Endometrial microvascular endothelial cells (primary cell): ENCODE measurements around the gene PRSS1. TPM values are rescaled to one million over a fixed set of nuclear protein-coding genes. Genes with fewer than 3 reads are reported as not detected.
"Not testable (repeated sequence)": the region's sequence is repeated elsewhere in the genome, so short reads cannot be mapped to it uniquely, and the experiment has no call there.

Experiments used
- in situ Hi-C: cut with HindIII; loops from 2 replicates; pipeline ENCODE4 v1.10.0; 2017; ENCODE audit warnings: low sequenced_read_pairs, low pct_unique_long_range_greater_than_20kb; ENCODE audit errors: inconsistent ontology term
- total RNA-seq: library from RNA; depleted of rRNA; stranded (reverse); fragments of >200 nt; gene quantifications from one replicate; pipeline ENCODE4 v1.2.3, GENCODE V29; 2015; ENCODE audit errors: inconsistent ontology term

PRSS1 gene
- total RNA-seq, 1 donor from 2014 or later = not detected

- in situ Hi-C loops = no loop called here
These were observed 4.1 kb upstream of the PRSS1 start for GRCh38 chr7:142745091-142745635.

GRCh38 chr7:142745745-142746144 is 3.5 kb upstream of the PRSS1 start:
- in situ Hi-C loops = no loop called here

DNA sequence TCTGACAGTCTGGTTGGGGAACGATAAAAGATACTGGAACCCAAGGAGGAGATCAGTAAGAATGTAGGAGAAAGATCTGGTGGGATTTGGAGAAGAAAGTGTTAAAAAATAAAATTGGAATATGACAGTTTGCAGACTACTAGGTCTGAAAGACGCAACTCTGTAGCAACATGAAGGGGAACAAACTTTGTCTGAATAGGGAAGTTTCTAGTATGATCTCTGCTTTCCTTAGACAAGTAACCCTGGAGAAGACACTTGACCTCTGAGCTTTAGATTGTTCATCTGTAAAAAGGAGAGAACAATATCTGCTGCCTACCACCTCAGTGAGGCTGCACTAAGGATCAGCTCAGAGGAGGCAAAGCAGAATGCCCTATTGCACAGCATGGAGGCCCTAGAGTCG is 3.0 kb upstream of the PRSS1 start:
- in situ Hi-C loops = no loop called here

- in situ Hi-C loops = not testable (repeated sequence)
These were observed 862 bp upstream of the PRSS1 start for GRCh38 chr7:142748410-142748809.

DNA sequence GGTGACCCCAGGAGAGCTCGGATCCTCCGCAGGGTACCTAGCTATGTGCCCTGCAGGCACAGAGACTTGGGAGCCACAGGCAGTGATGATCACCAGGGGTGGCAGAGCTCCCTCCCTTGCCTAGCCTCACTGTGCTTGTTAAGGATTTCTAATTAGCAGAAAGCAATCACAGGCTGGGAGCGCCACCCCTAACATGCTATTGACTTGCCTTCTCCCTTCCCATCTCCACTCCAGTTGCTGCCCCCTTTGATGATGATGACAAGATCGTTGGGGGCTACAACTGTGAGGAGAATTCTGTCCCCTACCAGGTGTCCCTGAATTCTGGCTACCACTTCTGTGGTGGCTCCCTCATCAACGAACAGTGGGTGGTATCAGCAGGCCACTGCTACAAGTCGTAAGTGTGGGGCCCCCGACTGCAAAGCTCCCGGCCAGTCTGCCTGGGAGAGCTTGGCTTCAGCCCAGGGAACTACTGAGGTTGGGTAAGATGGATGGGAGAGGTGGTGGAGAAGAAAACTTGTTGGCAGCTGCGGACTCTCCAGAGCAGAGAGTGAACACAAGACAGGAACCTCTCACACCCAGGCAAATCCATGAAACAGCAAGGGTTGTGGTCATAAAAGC is 1.2 kb downstream of the PRSS1 start:
- in situ Hi-C loops = no loop called here

GRCh38 chr7:142751526-142752175 is 2.4 kb downstream of the PRSS1 start:
- in situ Hi-C loops = not testable (repeated sequence)

- in situ Hi-C loops = no loop called here
These were observed 3.3 kb downstream of the PRSS1 start for GRCh38 chr7:142752376-142753225.

GRCh38 chr7:142753366-142753765 is 4.1 kb downstream of the PRSS1 start:
- in situ Hi-C loops = no loop called here

DNA sequence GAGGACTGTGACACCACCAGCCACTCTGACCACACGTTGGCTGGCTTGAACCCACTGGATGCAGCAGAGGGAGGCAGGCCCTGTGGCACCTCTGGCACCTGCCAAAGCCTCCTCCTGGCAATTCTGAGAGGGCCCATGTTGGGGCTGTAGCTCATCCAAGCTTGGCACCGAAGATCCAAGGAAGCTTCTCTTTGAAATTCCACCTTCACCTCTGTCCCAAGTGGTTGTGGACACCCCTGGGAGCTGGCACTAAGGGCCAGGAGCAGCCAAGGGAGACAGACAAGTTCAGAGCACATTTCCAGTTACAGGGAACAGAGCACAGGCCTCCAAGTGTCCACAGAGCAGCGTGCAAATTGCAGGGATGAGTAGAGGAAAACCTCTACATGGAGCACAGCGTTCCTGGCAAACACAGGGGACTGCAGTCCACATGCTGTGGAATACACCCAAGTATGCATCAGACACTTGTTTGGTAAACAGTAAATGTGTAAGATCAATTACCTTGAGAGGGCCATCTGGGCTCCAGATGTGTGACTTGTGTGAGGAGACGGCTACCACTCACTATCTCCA is 4.7 kb downstream of the PRSS1 start:
- in situ Hi-C loops = not testable (repeated sequence)

- in situ Hi-C loops = no loop called here
These were observed 5.7 kb downstream of the PRSS1 start for GRCh38 chr7:142754681-142755575.

- in situ Hi-C loops = not testable (repeated sequence)
These were observed 9.0 kb downstream of the PRSS1 start for GRCh38 chr7:142758312-142758711.

- in situ Hi-C loops = no loop called here
These were observed 10.2 kb downstream of the PRSS1 start for GRCh38 chr7:142759433-142759832.

DNA sequence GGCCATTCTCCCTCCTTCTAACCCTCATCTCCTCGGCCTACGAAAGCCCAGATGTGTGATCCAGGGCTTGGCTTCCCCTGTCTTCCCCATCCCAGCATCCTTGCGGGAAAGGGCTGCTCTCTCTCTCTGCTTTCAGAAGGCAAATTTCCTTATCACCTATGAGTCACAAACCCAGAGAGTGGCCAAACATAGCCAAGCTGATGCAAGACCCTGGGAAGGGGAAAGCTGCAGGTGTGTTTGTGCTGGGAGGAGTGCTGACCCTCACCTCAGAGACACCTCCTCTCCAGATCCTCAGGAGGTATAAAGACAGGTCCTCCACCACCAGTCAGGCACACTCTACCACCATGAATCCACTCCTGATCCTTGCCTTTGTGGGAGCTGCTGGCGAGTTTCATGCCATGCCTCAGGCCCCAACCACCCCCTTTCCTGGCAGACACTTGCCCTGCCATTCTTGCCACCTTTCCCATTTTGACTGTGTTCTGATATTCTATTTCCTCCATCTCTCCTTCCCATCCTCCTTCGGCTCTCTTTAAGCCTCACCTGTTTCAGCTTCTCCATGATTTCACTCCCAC is 10.9 kb downstream of the PRSS1 start:
- in situ Hi-C loops = no loop called here

DNA sequence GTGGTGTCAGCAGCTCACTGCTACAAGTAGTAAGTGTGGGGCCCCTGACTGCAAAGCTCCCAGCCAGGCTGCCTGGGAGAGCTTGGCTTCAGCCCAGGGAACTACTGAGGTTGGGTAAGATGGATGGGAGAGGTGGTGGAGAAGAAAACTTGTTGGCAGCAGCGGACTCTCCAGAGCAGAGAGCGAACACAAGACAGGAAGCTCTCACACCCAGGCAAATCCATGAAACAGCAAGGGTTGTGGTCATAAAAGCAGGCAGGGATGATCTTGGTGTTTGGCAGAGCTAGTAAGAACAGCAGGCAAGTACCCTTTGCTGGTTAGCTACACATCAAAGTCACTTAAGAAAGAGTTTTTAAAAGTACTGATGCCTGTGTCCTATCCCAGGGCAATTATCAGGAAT is 12.3 kb downstream of the PRSS1 start:
- in situ Hi-C loops = not testable (repeated sequence)

DNA sequence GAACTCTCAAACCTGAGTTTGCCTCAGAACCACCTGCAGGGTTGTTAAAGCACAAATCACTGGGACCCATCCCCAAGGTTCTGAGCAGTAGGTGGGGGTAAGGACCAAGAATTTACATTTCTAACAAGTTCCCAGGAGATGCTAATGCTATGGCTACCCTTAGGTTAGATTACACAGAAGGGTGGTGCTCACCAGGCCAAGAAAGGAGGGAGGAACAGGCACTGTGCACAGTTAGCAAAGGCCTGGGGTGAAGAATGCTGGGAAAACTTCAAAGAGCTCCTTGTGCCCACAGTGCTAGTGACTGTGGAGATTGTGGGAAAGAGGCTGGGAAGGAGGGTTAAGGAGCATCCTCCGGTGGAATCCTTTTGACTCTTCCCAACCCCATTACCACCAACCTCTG is 12.8 kb downstream of the PRSS1 start:
- in situ Hi-C loops = no loop called here

DNA sequence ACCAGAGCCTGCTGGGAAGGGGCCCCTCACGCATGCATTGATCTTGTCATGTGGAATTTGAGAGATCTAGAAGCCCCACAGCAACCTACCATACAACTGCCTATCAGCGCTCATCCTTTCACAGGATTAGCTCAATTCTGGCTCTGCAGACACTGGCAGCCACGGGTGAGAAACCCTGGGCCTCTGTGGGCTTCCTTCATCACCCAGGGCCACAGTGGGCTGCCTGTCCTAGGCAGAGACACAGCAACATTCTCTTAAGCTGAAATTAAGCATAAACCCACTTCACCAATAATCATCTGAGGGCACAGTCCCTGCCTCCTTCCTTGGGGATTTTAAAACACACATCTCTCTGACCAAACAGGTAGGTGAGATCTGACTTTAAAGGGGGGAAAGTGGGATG is 18.2 kb downstream of the PRSS1 start:
- in situ Hi-C loops = no loop called here

DNA sequence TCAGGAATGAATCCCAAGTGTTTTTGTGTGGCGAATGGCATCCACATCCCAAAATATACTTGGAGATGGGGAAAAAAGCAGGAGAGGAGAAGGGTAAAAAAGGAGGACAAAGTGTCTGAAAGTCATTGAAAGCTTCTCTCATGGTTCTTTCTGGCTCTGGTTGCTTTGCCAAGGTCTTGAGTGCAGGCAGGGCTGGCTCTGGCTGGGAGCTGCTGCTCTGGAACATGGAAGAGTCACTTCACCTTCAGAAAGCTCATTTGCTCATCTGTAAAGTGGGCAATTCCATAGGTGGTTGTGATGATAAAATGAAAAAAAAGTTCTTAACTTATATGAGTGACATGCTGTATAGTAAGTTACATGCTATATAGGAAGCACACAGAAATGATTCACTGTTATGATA is 18.6 kb downstream of the PRSS1 start:
- in situ Hi-C loops = no loop called here

GRCh38 chr7:142768885-142769284 is 19.6 kb downstream of the PRSS1 start:
- in situ Hi-C loops = not testable (repeated sequence)
